Measurements from ENCODE around the gene HYI. TPM values are rescaled to one million over a fixed set of nuclear protein-coding genes. Genes with fewer than 3 reads are reported as not detected.
"Not testable (repeated sequence)": the region's sequence is repeated elsewhere in the genome, so short reads cannot be mapped to it uniquely, and the experiment has no call there.

HYI gene
- total RNA-seq, 1 donor from 2014 or later = 73.6 TPM

DNA sequence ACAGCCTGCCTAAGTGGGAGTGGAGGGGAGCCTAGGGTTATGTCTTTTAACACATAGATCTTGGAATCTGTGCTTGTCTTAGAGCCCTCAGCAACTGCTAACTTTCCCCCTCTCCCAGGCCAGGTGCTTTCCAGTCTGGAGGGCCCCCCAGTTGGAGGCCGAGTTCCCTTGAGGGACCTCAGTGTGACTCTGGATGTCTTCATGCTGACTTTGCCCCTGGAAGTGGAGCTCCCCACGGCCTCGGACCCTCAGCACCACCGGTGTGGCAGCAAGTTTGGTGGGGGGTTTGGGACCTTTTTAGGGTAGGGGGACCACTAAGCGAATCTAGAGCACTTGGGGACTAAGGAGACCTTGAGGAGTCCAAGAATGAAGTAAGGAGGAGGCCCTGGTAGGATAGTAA, 22.9 kb downstream of the HYI start:
- no peak for DNase-seq (ENCODE audit: low read depth in 2 of 2)

DNA sequence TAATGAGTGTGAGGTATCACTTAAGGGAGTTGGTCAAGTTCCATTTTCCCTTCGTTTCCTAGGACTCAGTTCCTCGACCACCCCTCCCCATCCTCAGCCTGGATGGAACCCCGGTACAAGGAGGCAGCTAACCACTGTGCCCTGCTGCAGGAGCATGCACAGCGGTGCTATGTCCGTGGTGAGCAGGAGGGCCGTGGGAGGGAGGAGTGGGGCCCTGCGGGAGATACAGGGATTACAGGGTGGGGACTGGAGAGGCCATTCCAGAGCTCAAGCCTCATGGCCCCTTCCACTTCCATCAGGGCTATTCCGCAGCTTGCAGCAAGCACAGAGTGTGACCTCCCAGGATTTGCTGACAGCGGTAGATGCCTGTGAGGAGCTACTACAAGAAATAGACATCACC, 25.8 kb downstream of the HYI start:
- no peak for DNase-seq (ENCODE audit: low read depth in 2 of 2)

DNA sequence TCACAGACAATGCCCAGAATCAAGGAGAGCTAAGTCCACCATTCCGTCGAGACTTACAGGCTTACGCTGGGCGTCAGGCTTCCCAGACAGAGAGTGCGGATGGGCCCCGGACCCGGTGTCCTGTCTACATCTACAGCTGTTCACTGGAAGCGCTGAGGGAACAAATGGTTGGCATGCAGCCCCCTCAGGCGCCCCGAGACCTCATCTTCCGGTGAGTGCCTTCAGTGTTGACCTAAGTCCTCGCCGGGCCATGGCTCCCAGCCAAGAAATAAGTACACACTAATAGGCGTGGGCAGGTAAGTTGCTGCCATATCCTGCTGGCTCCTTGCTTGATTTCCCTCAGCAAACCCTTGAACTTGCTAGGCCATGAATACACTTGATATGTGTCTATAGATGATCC, 26.2 kb downstream of the HYI start:
- no peak for DNase-seq (ENCODE audit: low read depth in 2 of 2)

DNA sequence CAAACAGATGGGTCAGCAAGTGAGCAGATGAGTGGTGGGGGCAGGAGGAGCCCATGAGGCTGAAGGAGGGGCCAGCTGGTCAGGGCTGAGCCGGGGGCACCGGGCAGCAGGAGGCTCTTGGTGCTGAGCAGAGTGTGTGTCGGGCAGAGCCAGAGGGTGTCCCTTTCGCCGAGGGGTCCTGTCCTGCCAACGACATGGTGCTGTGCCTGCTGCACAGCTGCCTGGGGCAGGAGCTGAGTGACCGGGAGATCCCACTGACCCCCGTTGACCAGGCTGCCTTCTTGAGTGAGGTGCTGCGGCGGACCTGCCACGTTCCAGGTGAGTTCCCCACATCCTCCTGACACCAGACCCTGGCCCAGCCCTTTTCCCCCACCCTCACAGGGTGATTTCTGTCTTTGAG, 27.5 kb downstream of the HYI start:
- DNase-seq (ENCODE audit: low read depth in 2 of 2) = no peak

DNA sequence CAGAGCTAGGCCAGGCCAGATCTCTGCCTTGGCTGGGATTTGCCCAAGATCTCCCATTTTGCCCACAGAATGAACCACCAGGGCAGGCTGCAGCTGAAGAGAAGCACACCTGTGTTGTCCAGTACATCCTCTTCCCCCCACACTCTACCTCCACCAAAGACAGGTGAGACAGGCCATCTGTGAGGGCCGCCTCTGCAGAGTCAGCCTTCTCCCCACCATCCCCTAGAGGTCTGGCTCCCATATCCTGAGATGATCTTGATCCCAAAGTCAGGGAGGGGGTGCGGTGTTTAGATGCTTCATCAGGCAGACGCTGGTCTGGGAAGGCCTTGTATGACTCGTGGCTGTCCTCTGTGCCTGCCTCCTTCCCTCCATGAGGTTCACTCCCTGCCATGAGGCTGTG, 28.7 kb downstream of the HYI start:
- no peak for DNase-seq (ENCODE audit: low read depth in 2 of 2)

DNA sequence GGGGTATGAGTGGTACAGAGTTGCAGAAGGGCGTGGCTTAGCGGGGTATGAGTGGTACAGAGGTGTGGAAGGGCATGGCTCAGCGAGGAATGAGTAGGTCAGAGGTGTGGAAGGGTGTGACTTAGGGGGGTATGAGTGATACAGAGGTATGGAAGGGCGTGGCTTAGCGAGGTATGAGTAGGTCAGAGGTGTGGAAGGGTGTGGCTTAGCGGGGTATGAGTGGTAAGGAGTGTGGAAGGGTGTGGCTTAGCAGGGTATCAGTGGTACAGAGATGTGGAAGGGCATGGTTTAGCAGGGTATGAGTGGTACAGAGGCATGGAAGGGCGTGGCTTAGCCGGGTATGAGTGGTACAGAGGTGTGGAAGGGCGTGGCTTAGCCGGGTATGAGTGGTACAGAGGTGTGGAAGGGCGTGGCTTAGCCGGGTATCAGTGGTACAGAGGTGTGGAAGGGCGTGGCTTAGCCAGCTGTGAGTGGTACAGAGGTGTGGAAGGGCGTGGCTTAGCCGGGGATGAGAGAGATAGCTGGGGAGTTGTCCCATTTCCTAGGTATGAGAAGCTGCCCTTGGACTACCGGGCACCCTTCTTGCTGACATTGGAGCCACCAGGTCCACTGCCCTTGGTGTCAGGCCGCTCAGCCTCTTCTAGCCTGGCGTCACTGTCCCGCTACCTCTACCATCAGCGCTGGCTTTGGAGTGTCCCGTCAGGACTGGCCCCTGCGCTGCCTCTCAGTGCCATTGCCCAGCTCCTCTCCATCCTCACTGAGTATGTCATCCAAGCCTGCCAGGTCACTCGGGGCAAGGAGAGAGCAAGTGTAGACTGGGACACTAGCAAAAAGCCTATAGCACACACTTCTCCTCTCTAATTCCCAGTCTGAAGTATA, 29.8 kb downstream of the HYI start:
- no peak for DNase-seq (ENCODE audit: low read depth in 2 of 2)

DNA sequence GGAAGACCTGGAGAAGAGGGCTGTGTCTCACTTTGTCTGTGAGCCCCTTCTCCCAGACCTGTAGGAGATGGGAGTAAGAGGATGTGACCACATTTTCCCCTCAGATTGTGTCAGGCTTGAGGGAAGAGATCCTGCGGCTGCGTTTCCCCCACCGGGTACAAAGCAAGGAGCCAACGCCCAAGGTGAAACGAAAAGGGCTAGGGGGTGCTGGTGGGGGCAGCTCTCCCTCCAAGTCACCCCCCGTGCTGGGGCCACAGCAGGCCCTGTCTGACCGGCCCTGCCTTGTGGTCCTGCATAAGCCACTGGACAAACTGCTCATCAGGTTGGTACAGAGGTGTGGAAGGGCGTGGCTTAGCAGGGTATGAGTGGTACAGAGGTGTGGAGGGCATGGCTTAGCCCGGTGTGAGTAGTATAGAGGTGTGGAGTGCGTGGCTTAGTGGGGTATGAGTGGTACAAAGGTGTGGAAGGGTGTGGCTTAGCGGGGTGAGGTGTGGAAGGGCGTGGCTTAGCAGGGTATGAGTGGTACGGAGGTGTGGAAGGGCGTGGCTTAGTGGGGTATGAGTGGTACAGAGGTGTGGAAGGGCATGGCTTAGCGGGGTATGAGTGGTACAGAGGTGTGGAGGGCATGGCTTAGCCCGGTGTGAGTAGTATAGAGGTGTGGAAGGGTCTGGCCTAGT, 30.6 kb downstream of the HYI start:
- DNase-seq (ENCODE audit: low read depth in 2 of 2) = no peak

DNA sequence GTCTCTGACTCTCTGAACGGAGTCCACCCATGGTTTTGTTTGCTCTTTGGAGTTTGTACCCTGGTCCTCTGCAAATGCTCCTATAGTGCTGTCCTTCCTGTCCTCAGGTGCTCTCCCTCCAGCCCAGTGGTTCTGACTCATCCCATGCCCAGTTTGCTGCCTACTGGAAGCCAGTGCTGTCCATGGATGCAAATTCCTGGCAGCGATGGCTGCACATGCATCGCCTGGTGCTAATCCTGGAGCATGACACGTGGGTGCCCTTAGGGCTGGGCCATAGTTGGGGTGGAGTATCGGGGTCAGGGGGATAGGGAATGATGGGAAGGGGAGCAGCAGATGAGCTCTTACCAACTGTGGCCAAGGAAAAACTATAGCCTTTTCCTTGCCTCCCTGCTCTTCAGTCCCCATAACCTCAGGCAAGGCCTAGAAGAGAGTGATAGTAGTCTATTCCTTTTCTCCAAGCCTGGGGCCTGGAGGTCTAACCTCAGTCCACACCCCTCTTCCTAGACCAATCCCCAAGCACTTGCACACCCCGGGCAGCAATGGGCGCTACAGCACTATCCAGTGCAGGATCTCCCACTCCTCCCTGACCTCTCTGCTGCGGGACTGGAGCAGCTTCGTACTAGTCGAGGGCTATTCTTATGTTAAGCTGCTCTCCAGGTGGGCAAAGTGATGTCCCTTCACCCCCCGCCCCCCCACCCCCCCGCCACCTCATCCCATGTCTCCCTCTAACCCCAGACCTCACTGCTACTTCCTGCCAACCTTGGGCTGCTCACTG, 31.6 kb downstream of the HYI start:
- DNase-seq (ENCODE audit: low read depth in 2 of 2) = no peak

DNA sequence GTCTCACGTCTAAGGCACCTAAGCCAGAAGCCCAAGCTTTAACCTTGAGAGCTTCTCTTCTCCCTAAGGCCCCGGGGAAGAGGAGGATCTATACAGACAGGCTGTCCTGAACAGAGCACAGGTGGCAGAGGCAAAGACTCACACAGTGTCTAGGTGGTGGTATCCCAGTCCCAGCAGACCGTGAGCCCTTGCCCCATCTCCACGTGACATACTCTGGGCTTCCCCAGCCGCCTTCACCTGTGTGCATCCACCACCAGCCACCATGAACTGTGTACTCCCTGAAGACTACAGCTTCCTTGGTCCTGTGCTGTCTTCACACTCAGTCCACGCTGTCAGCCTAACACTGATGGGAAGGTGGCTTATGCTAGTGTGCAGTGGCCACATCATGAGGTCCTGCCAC, 32.3 kb downstream of the HYI start:
- DNase-seq (ENCODE audit: low read depth in 2 of 2) = no peak

DNA sequence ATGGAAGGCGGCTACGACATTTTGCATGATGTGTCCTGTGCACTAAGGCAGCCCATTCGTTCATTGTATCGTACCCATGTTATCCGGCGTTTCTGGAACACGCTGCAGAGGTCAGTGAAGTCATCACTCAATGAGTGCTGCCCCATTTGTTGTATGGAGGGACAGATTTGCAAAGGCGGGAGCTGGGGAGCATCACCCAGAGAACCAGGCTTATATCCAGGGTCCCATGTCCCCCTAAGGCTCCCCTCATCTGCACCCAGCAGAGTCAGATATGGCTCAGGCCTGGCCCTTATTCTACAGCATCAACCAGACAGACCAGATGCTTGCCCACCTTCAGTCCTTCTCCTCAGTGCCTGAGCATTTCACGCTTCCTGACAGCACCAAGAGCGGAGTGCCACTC, 32.9 kb downstream of the HYI start:
- no peak for DNase-seq (ENCODE audit: low read depth in 2 of 2)

DNA sequence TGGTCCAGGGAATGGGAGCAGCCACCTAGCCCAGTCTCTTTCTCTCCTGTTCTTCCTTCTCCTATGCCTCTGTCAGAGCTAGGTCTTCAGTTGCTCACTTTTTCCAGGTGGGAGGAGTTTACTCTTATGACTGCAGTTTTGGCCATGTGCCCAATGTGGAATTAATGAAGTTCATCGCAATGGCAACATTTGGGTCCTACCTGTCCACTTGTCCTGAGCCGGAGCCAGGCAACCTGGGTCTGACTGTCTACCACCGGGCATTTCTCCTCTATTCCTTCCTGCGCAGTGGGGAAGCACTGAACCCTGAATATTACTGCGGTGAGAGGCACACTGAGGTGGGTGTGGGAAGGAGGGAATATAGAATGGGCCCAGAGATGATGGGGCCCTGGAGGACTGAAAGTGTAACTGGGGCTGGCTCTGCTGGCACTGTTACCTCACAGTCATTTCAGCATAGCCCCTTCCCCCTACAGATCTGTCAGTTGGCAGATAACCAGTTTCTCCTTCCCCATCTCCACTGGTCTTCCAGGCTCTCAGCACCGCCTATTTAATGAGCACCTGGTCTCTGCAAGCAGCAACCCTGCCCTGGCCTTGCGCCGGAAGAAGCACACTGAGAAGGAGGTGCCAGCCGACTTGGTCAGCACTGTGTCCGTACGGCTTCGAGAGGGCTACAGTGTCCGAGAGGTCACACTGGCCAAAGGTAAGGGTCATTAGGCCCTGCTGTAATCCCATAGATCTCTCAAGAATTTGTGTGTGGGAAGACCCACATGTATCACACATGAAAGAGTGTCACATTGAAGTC, 33.9 kb downstream of the HYI start:
- DNase-seq (ENCODE audit: low read depth in 2 of 2) = no peak

DNA sequence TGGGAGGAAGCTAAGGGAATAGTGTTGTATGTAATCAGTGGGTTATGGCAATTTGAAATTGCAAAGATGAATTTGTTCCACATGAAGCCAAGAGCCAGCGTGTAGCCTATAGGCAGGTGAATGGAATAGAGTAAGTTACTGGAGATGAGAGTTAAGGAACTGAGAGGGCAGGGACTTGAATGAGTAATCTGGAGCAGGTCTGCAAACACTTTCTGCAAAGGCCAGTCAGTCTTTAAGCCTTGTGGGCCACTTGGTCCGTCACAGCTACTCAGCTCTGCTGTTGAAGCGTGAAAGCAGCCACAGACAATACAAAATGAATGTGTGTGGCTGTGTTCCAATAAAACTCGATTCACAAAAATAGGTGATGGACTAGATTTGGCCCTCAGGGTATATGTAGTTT, 34.9 kb downstream of the HYI start:
- DNase-seq (ENCODE audit: low read depth in 2 of 2) = no peak

DNA sequence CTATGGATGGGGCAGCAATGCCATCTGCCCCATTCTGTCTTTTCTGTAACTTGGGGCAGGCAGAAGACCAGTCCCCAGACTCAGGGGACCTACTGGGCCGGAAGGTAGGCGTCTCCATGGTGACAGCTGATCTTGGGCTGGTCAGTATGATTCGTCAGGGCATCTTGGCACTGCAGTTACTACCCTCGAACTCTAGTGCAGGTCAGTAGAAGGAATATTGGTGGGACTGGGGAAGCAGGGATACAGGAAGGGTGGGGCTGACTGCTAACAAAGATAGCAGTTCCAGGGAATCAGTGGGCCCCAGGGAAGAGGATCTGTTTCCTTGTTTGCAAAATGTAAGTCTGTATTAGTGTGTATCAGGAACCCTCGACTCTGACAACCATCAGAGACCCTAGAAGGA, 37.8 kb downstream of the HYI start:
- no peak for DNase-seq (ENCODE audit: low read depth in 2 of 2)

DNA sequence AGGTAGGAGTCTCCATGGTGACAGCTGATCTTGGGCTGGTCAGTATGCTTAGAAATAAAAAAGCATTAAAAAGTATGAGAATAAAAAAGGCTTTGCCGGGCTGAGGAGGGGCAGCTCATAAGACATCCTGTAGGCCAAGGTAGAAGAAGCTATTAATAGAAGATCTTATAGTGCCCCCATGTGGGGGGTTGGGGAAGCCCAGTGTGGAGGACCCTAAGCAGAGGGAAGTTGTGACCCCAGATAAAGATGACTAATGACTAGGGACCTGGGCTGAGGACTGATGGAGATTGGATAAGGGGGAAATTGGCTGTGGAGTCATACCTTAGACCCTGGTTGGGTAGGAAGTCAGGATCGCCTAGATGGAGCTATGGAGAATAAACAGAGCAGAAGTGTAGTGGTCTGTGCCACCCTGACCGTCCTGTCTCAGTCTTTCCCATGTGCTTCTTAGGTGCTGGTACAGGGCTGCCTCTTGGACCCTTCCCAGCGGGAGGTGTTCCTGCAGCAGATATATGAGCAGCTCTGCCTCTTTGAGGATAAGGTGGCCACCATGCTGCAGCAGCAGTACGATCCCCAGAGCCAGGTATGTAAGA, 39.0 kb downstream of the HYI start:
- peak; percentile 18 to 75 for DNase-seq (ENCODE audit: low read depth in 2 of 2)

DNA sequence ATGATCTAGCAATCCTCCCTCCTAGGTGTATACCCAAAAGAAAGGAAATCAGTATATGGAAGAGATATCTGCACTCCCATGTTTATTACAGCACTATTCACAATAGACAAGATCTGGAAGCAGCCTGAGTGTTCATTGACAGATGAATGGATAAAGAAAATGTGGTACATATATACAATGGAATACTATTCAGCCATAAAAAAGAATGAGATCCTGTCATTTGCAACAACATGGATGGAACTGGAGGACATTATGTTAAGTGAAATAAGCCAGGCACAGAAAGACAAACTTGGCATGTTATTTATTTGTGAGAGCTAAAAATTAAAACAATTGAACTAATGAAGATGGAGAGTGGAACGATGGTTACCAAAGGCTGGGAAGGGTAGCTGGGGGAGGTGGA, 40.3 kb downstream of the HYI start:
- not testable (repeated sequence) for DNase-seq (ENCODE audit: low read depth in 2 of 2)

DNA sequence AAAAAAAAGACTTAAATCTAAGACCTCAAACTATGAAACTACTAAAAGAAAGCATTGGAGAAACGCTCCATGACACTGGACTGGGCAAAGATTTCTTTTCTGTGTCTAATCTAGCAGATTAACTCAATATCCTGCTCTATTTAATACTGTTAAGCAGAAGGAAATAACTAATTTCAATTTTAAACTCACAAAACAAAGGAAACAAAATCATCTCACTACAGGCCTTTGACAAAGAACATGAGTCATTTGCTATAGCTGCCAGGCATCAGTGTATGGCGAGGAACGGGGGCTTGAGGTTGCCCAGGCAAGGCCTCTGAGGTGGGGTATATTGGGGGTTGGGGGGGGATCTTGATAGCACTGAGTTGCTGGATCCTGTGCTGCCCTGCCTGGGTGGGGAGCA, 43.2 kb downstream of the HYI start:
- peak in 1 of 2 donors; percentile 17 for DNase-seq (ENCODE audit: low read depth in 2 of 2)

DNA sequence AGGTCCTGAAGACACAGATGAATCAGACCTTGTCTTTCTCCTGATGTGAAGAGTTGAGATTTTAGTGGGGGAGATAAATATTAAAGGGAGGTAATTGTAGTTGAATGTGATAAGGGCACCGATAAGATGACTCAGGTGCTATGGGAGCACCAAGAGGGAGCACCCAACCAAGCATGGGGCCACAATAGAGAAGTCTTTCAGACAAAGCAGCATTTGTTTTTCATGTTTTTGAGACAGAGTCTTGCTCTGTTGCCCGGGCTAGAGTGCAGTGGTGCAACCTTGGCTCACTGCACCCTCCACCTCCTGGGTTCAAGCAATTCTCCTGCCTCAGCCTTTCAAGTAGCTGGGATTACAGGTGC, 47.9 kb downstream of the HYI start:
- no peak for DNase-seq (ENCODE audit: low read depth in 2 of 2)

DNA sequence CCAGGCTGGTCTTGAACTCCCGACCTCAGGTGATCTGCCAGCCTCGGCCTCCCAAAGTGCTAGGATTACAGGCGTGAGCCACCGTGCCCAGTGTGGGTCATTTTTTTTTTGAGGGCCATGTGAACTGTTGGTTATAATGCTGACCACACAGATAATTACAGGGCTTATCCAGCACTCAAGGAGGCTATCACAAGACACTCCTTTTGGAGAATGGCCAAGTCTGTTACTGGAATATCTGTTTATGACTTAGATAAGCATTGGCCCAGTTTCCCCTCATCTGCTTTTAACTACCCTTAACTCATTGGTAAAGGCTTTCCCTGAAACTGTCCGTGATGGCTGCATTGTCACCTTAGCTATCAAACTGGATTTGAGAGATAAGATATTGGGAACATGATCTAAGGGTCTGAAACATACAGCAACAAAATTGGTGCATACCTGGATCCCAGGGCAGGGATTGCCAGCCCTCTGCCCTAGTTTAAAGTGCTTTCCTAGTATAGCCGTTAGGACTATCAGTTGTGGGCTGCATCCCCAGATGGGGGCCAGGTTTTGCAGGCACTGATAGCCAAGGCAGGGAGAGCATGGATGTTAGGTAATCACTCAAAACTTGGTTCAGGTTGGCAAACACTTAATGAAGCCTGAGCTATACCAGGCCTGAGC, 48.4 kb downstream of the HYI start:
- no peak for DNase-seq (ENCODE audit: low read depth in 2 of 2)

DNA sequence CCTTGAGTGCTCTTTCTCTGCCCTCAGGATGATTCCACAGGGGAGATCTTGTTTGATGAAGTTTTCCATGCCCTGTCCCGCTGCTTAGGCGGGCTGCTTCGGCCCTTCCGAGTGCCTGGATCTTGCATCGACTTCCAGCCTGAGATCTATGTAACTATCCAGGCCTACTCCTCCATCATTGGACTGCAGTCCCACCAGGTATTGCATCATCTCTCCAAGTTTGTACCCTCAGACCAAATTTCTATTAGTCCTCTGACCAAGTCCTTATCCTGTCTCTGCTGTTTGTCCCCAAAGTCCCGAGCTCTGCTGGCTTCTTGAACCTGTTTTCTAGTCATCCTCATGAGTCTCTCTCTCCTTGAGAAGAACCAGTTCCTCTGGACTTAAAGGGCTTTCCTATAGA, 49.4 kb downstream of the HYI start:
- no peak for DNase-seq (ENCODE audit: low read depth in 2 of 2)

DNA sequence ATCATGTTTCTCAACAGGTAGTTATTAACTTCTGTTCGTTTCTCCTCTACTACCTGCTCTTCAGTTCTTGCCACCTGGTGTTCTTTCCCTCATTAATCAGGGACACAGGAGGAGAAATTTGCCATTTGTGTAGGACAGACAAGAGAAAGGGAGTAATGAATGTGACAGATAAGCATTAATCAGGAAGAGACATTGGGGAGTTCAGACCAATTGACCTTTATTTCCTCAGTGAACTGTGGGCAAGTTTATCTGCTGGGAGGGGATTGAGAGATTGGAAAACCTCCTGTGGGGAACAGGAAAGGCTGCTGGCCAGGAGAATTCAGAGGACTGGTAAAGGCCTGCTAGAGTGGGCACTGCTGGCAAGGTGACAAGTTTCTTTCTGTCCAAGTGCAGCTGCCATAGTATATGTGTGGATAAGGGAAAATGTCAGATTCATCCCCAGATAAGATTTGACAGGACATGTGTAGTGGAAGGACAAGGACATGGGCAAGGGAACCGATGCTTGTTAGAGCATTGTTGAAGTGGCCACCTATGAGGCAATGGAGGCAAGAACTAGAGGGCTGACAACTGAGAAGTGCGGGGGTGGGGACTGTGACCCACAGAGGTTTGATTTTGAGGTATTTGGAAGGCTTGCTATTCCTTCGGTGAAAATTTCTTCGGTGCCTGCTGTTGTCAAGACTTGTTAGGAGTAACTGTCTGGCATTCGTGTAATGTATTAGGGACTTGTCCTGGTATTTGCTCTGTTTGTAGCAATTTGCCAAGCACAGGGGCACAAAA, 51.5 kb downstream of the HYI start:
- peak in 1 of 2 donors; percentile 29 for DNase-seq (ENCODE audit: low read depth in 2 of 2)
